Natural killer cell (primary cell): Measurements from ENCODE around the gene TRIL. TPM values are rescaled to one million over a fixed set of nuclear protein-coding genes. Genes with fewer than 3 reads are reported as not detected.

Experiments used
- ATAC-seq, 3 donors: fragments of 150-1000 bp in 2 of 3; fragments of 200-7000 bp in 1 of 3; cut with Tn5 transposase; 1 replicate in 1 of 3; 2 replicates in 2 of 3; pipeline ENCODE4 v1.10.0; 2021; ENCODE audit warnings: mild to moderate bottlenecking in 2 of 3, moderate library complexity in 2 of 3
- DNase-seq, 2 donors: peaks; one replicate each; pipeline versions ENCODE4 v3.0.0 to v3.0.0-alpha.2; 2013 to 2021; ENCODE audit warnings: mixed read lengths in 1 of 2
- H3K27ac ChIP-seq: one replicate; pipeline ENCODE4 v1.5.1; 2013; ENCODE audit warnings: mild to moderate bottlenecking, low read length
- H3K27me3 ChIP-seq: one replicate; pipeline ENCODE4 v1.6.1; 2013; ENCODE audit warnings: low read length; ENCODE audit not compliant: control insufficient read depth, insufficient read depth
- H3K36me3 ChIP-seq: one replicate; pipeline ENCODE4 v1.6.1; 2013; ENCODE audit warnings: low read length; ENCODE audit not compliant: control insufficient read depth, insufficient read depth
- H3K4me1 ChIP-seq: one replicate; pipeline ENCODE4 v1.6.1; 2013; ENCODE audit warnings: low read length; ENCODE audit not compliant: control insufficient read depth, insufficient read depth
- H3K4me3 ChIP-seq: one replicate; pipeline ENCODE4 v1.5.1; 2013; ENCODE audit warnings: low read length
- H3K9me3 ChIP-seq: one replicate; pipeline ENCODE4 v1.6.1; 2013; ENCODE audit warnings: low read length; ENCODE audit not compliant: control insufficient read depth, insufficient read depth
- H3K27ac Mint-ChIP-seq, 2 donors: one replicate each; pipeline ENCODE4 v1.8.0; 2022; ENCODE audit warnings: mild to moderate bottlenecking in 2 of 2, mixed read lengths in 2 of 2, moderate library complexity in 1 of 2
- H3K27me3 Mint-ChIP-seq, 2 donors: one replicate each; pipeline ENCODE4 v1.8.0; 2022; ENCODE audit warnings: low read depth in 2 of 2, mixed read lengths in 2 of 2
- H3K36me3 Mint-ChIP-seq: one replicate; pipeline ENCODE4 v1.8.0; 2022; ENCODE audit warnings: mixed read lengths
- H3K4me1 Mint-ChIP-seq, 2 donors: one replicate each; pipeline ENCODE4 v1.8.0; 2022; ENCODE audit warnings: mixed read lengths in 2 of 2
- H3K4me3 Mint-ChIP-seq: one replicate; pipeline ENCODE4 v1.8.0; 2022; ENCODE audit warnings: mild to moderate bottlenecking, moderate library complexity, mixed read lengths
- H3K9me3 Mint-ChIP-seq, 2 donors: one replicate each; pipeline ENCODE4 v1.8.0; 2022; ENCODE audit warnings: mixed read lengths in 2 of 2
- WGBS: methylation state at CpG from one replicate; pipeline ENCODE4 v1.1.7; 2013; ENCODE audit warnings: missing lambda C conversion rate; ENCODE audit not compliant: insufficient coverage; 5-methylcytosine and 5-hydroxymethylcytosine counted together
- intact Hi-C: fragments of 100-400 bp; cut with micrococcal nuclease; formaldehyde crosslinking; loops from one replicate; pipeline ENCODE4 v1.14.2; 2022
- total RNA-seq, 4 donors: library from RNA; stranded (reverse); fragments of 120-200 nt in 1 of 4; gene quantifications; one replicate each; pipeline versions ENCODE4 v1.2.3 to v1.2.4, GENCODE V29; 2013 to 2022
- TF ChIP-seq, protein P1 (sequence below): fragments of 200-600 bp; IDR thresholded peaks from one replicate; pipeline ENCODE4 v1.8.0; 2022; ENCODE audit warnings: antibody characterized with exemption

TRIL gene
- total RNA-seq, 3 donors from 2014 or later (not counting 1 experiment from before 2014, with no cell fraction given) = 0.07 TPM; not detected in 2

GRCh38 chr7:28992798-28993197, 34.7 kb upstream of the TRIL start:
- H3K27ac ChIP-seq = no peak overlapping the region
- no peak overlapping the region for H3K4me3 ChIP-seq
- no peak overlapping the region for H3K27ac Mint-ChIP-seq
- H3K36me3 Mint-ChIP-seq = no peaks in the 10 kb centered on the region
- no peaks in the 10 kb centered on the region for H3K4me1 ChIP-seq
- H3K4me1 Mint-ChIP-seq = no peaks in the 10 kb centered on the region
- no peak overlapping the region for H3K4me3 Mint-ChIP-seq
- no peak for ATAC-seq
- H3K9me3 Mint-ChIP-seq = no peaks in the 10 kb centered on the region
- TF ChIP-seq, protein P1, sequence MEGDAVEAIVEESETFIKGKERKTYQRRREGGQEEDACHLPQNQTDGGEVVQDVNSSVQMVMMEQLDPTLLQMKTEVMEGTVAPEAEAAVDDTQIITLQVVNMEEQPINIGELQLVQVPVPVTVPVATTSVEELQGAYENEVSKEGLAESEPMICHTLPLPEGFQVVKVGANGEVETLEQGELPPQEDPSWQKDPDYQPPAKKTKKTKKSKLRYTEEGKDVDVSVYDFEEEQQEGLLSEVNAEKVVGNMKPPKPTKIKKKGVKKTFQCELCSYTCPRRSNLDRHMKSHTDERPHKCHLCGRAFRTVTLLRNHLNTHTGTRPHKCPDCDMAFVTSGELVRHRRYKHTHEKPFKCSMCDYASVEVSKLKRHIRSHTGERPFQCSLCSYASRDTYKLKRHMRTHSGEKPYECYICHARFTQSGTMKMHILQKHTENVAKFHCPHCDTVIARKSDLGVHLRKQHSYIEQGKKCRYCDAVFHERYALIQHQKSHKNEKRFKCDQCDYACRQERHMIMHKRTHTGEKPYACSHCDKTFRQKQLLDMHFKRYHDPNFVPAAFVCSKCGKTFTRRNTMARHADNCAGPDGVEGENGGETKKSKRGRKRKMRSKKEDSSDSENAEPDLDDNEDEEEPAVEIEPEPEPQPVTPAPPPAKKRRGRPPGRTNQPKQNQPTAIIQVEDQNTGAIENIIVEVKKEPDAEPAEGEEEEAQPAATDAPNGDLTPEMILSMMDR = no peak
- peaks cover 11 to 12% of the 10 kb centered on the region in 2 donors for H3K27me3 Mint-ChIP-seq
- DNase-seq = no peak
- H3K9me3 ChIP-seq = no peaks in the 10 kb centered on the region
- no peaks in the 10 kb centered on the region for H3K36me3 ChIP-seq
- 75% methylated on average over 1 of the region's 1 CpG for WGBS
- intact Hi-C loops = no loop called here
- no peaks in the 10 kb centered on the region for H3K27me3 ChIP-seq

DNA sequence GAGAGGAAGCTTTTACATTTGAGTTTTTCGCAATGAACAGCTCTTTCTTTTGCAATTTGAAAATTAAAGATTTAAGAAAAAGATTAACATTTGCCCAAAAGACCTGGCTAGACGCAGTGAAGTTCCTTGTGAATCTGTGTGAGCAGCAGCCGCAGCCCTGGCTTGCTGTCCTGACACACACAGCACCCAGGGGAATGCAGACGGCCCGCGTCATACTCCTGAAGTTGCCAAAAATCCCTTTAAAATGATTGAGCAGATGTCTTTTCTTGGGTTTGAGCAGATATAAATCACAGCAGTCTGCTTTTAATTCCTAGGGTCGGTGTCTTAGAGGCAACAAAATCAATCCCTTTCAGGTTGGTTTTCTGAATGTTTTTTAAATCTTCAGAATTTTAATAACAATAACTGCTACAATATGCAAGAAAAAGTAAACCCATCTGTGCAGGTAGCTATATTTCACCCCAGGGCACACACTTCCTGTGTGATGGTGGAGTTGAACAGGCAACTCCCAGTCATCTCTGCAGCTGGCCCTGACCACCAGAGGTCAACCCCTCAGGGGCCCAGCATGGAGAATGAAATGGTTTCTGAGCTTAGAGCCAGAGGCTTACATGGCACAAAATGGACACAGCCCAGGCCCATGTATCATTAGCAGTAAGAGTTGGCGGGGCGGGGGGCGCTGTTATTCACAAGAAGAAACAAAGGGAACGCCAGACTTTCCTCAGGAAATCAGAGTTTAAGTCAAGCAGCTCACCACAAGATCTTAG, 32.2 kb upstream of the TRIL start:
- H3K9me3 ChIP-seq = no peaks in the 10 kb centered on the region
- no peak overlapping the region for H3K27ac ChIP-seq
- Mint-ChIP-seq H3K36me3 (no peaks in the 10 kb centered on the region), H3K27ac (no peak overlapping the region), H3K27me3 (peaks cover 13 to 26% of the 10 kb centered on the region in 2 donors), H3K4me3 (no peak overlapping the region), H3K4me1 (peaks cover 0 to 6% of the 10 kb centered on the region in 2 donors), H3K9me3 (no peaks in the 10 kb centered on the region)
- ATAC-seq (no peak), DNase-seq (no peak)
- WGBS = 91% methylated on average over 11 of the region's 11 CpGs
- H3K4me3 ChIP-seq = no peak overlapping the region
- no peaks in the 10 kb centered on the region for H3K27me3 ChIP-seq
- no peaks in the 10 kb centered on the region for H3K4me1 ChIP-seq
- H3K36me3 ChIP-seq = no peaks in the 10 kb centered on the region
- TF ChIP-seq, protein P1 = no peak
- intact Hi-C loops = no loop called here

- DNase-seq = no peak
These were observed 31.3 kb upstream of the TRIL start for GRCh38 chr7:28989211-28989980.

More at GRCh38 chr7:28989211-28989980, 31.3 kb upstream of the TRIL start:
- Histone ChIP-seq H3K36me3 (no peaks in the 10 kb centered on the region), H3K4me3 (no peak overlapping the region), H3K9me3 (no peaks in the 10 kb centered on the region), H3K4me1 (no peaks in the 10 kb centered on the region), H3K27ac (no peak overlapping the region), H3K27me3 (no peaks in the 10 kb centered on the region)
- Mint-ChIP-seq H3K27ac (no peak overlapping the region), H3K4me1 (peaks cover 0 to 6% of the 10 kb centered on the region in 2 donors), H3K9me3 (no peaks in the 10 kb centered on the region), H3K4me3 (no peak overlapping the region), H3K36me3 (no peaks in the 10 kb centered on the region), H3K27me3 (peaks cover 13 to 26% of the 10 kb centered on the region in 2 donors)
- ATAC-seq = no peak
- WGBS = 98% methylated on average over 4 of the region's 6 CpGs
- intact Hi-C loops = no loop called here
- TF ChIP-seq, protein P1 = no peak
